ENCODE measurements around the gene SNX15. TPM values are rescaled to one million over a fixed set of nuclear protein-coding genes. Genes with fewer than 3 reads are reported as not detected.
A peak's percentile ranks its signal among the peaks of the same experiment; 100 is the strongest.

Gene SNX15
- total and polyA plus RNA-seq, 2 donors (not counting 1 experiment from before 2014, with no cell fraction given), result 26.0 to 28.5 TPM

DNA sequence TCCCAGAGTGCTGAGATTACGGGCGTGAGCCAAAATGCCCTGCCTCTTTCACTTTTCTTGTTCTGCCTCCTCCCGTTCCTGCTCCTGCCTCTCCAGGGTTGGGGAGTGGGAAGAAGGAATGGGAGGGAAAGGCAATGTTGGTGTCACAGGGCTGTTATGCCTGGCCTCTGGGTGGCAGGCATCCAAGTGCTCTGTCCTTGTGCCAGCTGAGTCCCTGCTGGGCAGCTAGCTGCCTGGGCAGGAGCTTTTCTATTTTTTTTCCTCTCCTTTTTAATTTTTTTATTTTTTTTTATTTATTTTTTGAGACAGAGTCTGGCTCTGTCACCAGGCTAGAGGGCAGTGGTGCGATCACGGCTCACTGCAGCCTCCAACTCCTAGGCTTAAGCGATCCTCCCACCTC is 9.7 kb downstream of the SNX15 start:
- Mint-ChIP-seq H3K4me1 (peaks cover 7% of the 10 kb centered on the region), H3K9me3 (ENCODE audit: insufficient read depth) (no peaks in the 10 kb centered on the region), H3K27ac (no peak overlapping the region), H3K4me3 (no peak overlapping the region), H3K27me3 (no peaks in the 10 kb centered on the region)
- intact Hi-C loops (cut with micrococcal nuclease), result no loop called here
- Histone ChIP-seq H3K4me3 (ENCODE audit: control extremely low read depth in 1 of 5, extremely low read depth in 1 of 5, insufficient read depth in 1 of 5, low read depth in 2 of 5, low read length in 4 of 5) (no peak overlapping the region), H3K9ac (ENCODE audit: low read length) (no peak overlapping the region), H3K4me2 (replicated peaks; ENCODE audit: low read depth, low read length, poor library complexity, severe bottlenecking) (no peak overlapping the region), H3K9me3 (ENCODE audit: control extremely low read depth in 1 of 3, control insufficient read depth in 2 of 3, insufficient read depth in 1 of 3, low read length in 2 of 3) (no peaks in the 10 kb centered on the region), H3K27me3 (replicated peaks in 1 of 4; ENCODE audit: control extremely low read depth in 1 of 4, control insufficient read depth in 3 of 4, insufficient read depth in 4 of 4, low read length in 3 of 4) (no peaks in the 10 kb centered on the region), H3K36me3 (replicated peaks in 1 of 2; ENCODE audit: control extremely low read depth in 1 of 2, control insufficient read depth in 1 of 2, extremely low read depth in 1 of 2, insufficient read depth in 2 of 2, low read length in 1 of 2) (peaks cover 2 to 22% of the 10 kb centered on the region in 2 experiments), H3K79me2 (ENCODE audit: control insufficient read depth, insufficient read depth, low read length) (peaks cover 5% of the 10 kb centered on the region), H3K27ac (ENCODE audit: low read length in 2 of 2) (no peak overlapping the region), H4K20me1 (ENCODE audit: control insufficient read depth, insufficient read depth, low read length, poor library complexity, severe bottlenecking) (peaks cover 5% of the 10 kb centered on the region), H3K4me1 (ENCODE audit: control insufficient read depth in 2 of 2, insufficient read depth in 2 of 2, low read length in 2 of 2) (peaks cover 7 to 17% of the 10 kb centered on the region in 2 donors), H2AFZ (ENCODE audit: insufficient read depth, low read depth, low read length, poor library complexity, severe bottlenecking) (no peak overlapping the region)
- TF ChIP-seq EZH2 (IDR thresholded peaks at IDR 0.05; ENCODE audit: borderline replicate concordance, insufficient read depth, low read depth, low read length, poor library complexity, severe bottlenecking), result no peak
- TF ChIP-seq, protein P1, sequence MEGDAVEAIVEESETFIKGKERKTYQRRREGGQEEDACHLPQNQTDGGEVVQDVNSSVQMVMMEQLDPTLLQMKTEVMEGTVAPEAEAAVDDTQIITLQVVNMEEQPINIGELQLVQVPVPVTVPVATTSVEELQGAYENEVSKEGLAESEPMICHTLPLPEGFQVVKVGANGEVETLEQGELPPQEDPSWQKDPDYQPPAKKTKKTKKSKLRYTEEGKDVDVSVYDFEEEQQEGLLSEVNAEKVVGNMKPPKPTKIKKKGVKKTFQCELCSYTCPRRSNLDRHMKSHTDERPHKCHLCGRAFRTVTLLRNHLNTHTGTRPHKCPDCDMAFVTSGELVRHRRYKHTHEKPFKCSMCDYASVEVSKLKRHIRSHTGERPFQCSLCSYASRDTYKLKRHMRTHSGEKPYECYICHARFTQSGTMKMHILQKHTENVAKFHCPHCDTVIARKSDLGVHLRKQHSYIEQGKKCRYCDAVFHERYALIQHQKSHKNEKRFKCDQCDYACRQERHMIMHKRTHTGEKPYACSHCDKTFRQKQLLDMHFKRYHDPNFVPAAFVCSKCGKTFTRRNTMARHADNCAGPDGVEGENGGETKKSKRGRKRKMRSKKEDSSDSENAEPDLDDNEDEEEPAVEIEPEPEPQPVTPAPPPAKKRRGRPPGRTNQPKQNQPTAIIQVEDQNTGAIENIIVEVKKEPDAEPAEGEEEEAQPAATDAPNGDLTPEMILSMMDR (IDR thresholded peaks at IDR 0.05), result no peak
- ChIA-PET POLR2A (interaction anchor here (0.6 kb wide), 1 partner anchor 11 kb away, joined by 3 read pairs; no protein-coding TSS in a partner anchor), CTCF (interaction anchor here (1.2 kb wide), 1 partner anchor 22 kb away, joined by 3 read pairs; no protein-coding TSS in a partner anchor)
- WGBS (ENCODE audit: insufficient coverage), result no CpG with 5 or more reads among the region's 6 CpGs
- DNase-seq, result no peak
- no peak for ATAC-seq (ENCODE audit: low read depth)

DNA sequence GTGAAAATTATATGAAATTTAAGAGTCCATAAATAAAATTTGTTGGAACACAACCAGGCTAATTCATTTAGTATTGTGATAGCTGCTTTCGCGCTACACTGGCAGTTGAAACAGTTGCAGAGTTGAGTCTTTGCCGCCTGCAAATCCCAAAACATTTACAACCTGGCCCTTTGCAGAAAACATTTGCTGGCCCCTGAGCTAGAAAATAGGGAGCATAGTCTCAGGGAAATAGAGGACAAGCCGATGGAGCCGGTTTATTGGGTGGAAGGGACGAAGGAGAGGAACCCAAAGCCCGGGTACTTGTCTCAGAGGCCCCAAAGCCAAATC is 13.2 kb downstream of the SNX15 start:
- Mint-ChIP-seq H3K9me3 (ENCODE audit: insufficient read depth) (no peaks in the 10 kb centered on the region), H3K27me3 (no peaks in the 10 kb centered on the region), H3K4me3 (peak overlapping the region; percentile 95), H3K4me1 (peaks cover 14% of the 10 kb centered on the region), H3K27ac (peak overlapping the region; percentile 96)
- DNase-seq, result no peak
- Histone ChIP-seq H3K9me3 (ENCODE audit: control extremely low read depth in 1 of 3, control insufficient read depth in 2 of 3, insufficient read depth in 1 of 3, low read length in 2 of 3) (no peaks in the 10 kb centered on the region), H3K36me3 (replicated peaks in 1 of 2; ENCODE audit: control extremely low read depth in 1 of 2, control insufficient read depth in 1 of 2, extremely low read depth in 1 of 2, insufficient read depth in 2 of 2, low read length in 1 of 2) (peaks cover 0 to 18% of the 10 kb centered on the region in 2 experiments), H3K79me2 (ENCODE audit: control insufficient read depth, insufficient read depth, low read length) (peaks cover 10% of the 10 kb centered on the region), H3K27ac (ENCODE audit: low read length in 2 of 2) (peak overlapping the region; percentile 67 to 72), H3K9ac (ENCODE audit: low read length) (peak overlapping the region; percentile 73), H4K20me1 (ENCODE audit: control insufficient read depth, insufficient read depth, low read length, poor library complexity, severe bottlenecking) (no peaks in the 10 kb centered on the region), H3K4me3 (ENCODE audit: control extremely low read depth in 1 of 5, extremely low read depth in 1 of 5, insufficient read depth in 1 of 5, low read depth in 2 of 5, low read length in 4 of 5) (peak overlapping the region; percentile 50 to 80 (median 75)), H3K4me1 (ENCODE audit: control insufficient read depth in 2 of 2, insufficient read depth in 2 of 2, low read length in 2 of 2) (peaks cover 7 to 22% of the 10 kb centered on the region in 2 donors), H3K4me2 (replicated peaks; ENCODE audit: low read depth, low read length, poor library complexity, severe bottlenecking) (peak overlapping the region; percentile 96), H2AFZ (ENCODE audit: insufficient read depth, low read depth, low read length, poor library complexity, severe bottlenecking) (peak overlapping the region; percentile 90), H3K27me3 (replicated peaks in 1 of 4; ENCODE audit: control extremely low read depth in 1 of 4, control insufficient read depth in 3 of 4, insufficient read depth in 4 of 4, low read length in 3 of 4) (no peaks in the 10 kb centered on the region)
- ChIA-PET POLR2A (interaction anchor here (0.6 to 1.4 kb wide), 7 partner anchors 13 to 1152 kb away, joined by 3 to 7 read pairs (median 4); partner anchors contain the start of genes FAU, MRPL49, SNX15 and TM7SF2), CTCF (interaction anchor here (0.5 to 2.3 kb wide), 7 partner anchors 10 to 236 kb away, joined by 3 to 17 read pairs (median 4); partner anchors contain the start of genes ARL2, CDCA5, SNX15 and VPS51)
- 40% methylated on average over 7 of the region's 7 CpGs for WGBS (ENCODE audit: insufficient coverage)
- intact Hi-C loops (cut with micrococcal nuclease), result loop anchor here (1.0 to 10.0 kb wide), 5 partner anchors 13 to 484 kb away; partner anchors contain the start of genes CDCA5, SCYL1, SNX15 and SYVN1
- ATAC-seq (ENCODE audit: low read depth), result no peak
- TF ChIP-seq, protein P1 (IDR thresholded peaks at IDR 0.05), result no peak
- TF ChIP-seq EZH2 (IDR thresholded peaks at IDR 0.05; ENCODE audit: borderline replicate concordance, insufficient read depth, low read depth, low read length, poor library complexity, severe bottlenecking), result no peak

Measured in B cell (primary cell).